Cardiac fibroblast (primary cell): Measurements from ENCODE around the gene LGR4.

ENCODE experiments used
- DNase-seq, 2 donors: peaks; one replicate each; pipeline versions ENCODE4 v3.0.0 to v3.0.0-alpha.2; 2010; ENCODE audit warnings: low read depth in 2 of 2
- H3K4me3 ChIP-seq, 2 donors: replicated peaks in 1 of 2; 1 replicate in 1 of 2; 2 replicates in 1 of 2; pipeline ENCODE4 v1.5.1; 2011; ENCODE audit warnings: low read depth in 2 of 2, low read length in 2 of 2, mild to moderate bottlenecking in 2 of 2, moderate library complexity in 1 of 2
- TF ChIP-seq, protein P1 (sequence below): IDR thresholded peaks from one replicate; pipeline ENCODE4 v1.5.1; 2011; ENCODE audit warnings: low read depth, mild to moderate bottlenecking, low read length, inconsistent platforms

The LGR4 gene

DNA sequence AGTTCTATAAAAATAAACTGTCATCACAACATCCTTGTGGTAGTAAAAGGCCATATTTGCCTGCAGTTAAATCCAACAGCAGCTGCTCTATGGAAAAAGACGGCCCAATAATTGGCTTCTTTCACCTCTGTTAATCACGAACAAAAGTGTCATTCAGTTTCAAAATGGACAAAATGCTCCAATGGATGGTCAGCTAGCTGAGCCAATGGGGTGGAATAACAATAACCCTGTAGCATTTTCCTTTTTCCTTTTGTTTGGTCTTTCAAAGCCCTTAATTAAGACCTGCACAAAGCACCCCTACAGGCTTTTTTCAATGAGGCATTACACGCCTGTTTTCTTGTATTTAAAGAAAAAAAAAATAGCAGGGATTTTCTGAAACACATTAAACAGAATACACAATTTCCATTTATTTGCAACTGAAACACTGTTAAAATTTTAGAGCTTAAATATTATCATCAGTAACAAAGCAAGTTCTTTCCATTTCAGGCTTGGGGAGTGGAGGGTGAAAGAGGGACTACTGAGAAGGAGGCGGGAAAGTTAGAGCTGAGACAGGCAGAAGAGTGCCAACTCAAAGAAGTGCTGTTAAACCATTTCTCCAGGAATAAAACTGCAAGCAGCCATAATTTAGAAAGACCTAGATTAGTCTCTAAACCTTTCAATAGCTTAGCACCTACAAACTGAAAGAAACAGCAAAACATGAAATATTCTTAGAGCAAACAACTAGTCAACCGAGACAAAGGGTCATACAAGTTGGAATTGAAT, 28.7 kb downstream of the LGR4 start:
- TF ChIP-seq, protein P1, sequence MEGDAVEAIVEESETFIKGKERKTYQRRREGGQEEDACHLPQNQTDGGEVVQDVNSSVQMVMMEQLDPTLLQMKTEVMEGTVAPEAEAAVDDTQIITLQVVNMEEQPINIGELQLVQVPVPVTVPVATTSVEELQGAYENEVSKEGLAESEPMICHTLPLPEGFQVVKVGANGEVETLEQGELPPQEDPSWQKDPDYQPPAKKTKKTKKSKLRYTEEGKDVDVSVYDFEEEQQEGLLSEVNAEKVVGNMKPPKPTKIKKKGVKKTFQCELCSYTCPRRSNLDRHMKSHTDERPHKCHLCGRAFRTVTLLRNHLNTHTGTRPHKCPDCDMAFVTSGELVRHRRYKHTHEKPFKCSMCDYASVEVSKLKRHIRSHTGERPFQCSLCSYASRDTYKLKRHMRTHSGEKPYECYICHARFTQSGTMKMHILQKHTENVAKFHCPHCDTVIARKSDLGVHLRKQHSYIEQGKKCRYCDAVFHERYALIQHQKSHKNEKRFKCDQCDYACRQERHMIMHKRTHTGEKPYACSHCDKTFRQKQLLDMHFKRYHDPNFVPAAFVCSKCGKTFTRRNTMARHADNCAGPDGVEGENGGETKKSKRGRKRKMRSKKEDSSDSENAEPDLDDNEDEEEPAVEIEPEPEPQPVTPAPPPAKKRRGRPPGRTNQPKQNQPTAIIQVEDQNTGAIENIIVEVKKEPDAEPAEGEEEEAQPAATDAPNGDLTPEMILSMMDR, result no peak
- H3K4me3 ChIP-seq, result no peak overlapping the region
- no peak for DNase-seq

DNA sequence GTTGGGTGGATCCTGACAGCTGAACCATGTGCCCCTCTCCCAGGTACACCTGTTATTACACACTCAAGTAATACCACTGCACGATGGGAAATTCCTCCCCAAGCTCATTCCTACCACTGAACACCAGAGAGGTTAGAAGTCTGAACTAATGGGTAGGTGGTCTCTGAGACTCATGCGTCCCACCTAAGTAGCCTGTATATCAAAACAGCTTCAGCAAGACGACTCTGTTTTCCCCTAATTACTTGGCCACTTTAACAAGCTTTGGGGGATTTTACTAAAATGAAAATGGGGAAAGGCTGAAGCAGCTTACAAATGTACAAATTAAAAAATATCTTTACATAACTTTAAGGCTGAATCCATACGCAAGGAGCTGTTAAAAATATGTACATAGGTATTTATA, 29.4 kb downstream of the LGR4 start:
- DNase-seq, result no peak
- no peak overlapping the region for H3K4me3 ChIP-seq
- TF ChIP-seq, protein P1, result no peak

DNA sequence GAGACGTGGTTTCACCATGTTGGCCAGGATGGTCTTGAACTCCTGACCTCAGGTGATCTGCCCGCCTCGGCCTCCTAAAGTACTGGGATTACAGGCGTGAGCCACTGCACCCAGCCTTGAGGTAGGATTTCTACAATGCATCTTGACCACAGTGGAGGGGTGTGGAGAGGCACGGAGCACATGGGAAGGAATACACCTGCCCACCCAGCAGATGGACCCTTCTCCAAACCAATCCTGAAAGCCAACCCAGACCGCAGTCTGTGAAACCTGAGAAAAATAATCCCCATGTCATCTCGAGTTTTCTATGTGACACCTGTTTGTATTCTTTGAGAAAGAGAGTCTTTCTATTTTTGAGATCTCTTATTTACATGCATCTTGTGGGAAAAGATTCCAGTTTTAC, 32.5 kb downstream of the LGR4 start:
- TF ChIP-seq, protein P1, result no peak
- no peak overlapping the region for H3K4me3 ChIP-seq
- no peak for DNase-seq

GRCh38 chr11:27438595-27438981, 34.0 kb downstream of the LGR4 start:
- TF ChIP-seq, protein P1, result no peak

DNA sequence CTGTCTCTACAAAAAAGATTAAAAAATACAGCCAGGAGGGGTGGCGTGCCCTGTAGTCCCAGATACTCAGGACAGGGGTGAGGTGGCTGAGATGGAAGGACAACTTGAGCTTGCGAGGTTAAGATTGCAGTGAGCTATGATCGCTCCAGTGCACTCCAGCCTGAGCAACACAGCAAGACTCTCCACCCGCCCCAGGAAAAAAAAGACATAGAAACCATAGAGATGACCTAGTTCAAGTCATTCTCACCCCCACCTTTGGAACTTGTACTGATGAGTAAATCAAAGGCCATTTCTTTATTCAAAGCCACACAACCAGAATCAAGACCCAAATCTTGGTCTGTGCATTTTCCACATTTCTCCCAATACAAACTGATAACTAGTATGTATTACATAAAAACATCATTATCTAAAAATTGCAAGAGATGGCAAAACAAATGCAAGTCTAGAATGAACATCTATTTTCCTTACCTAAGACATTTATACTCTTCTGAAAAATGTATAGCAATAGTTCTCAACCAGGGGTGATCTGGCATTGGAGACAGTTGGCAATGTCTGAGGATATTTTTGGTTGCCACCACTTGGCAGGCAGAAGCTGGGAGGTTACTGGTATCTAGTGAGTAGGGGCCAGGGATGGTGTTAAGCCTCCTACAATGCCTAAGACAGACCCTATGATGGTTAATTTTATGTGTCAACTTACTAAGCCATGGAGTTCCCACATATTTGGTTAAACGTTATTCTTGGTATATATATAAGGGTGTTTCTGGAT, 34.6 kb downstream of the LGR4 start:
- H3K4me3 ChIP-seq, result no peak overlapping the region
- no peak for DNase-seq
- TF ChIP-seq, protein P1, result no peak

More at GRCh38 chr11:27438595-27438981, 34.0 kb downstream of the LGR4 start:
- DNase-seq, result no peak
- H3K4me3 ChIP-seq, result no peak overlapping the region

DNA sequence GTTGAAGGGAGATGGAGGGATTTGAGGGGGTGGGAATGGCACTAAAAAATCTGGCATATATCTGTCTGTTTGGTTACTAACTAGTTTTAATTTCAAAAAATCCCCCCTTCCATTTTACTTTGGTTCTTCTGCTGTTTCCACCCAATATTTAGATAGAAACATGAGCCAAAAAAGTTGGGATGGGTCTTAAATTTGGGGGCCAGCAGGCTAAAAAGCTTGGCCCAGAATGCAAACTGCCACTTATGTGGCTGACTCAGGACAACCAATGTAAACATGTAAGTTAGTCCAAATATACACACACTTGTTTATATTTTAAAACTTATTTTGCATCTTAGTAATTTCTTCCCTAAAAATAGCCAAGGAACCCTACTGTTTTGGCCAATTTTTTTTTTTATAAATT, 35.7 kb downstream of the LGR4 start:
- TF ChIP-seq, protein P1, result no peak
- DNase-seq, result no peak
- H3K4me3 ChIP-seq, result no peak overlapping the region
